Stimulated activated CD4-positive, alpha-beta T cell treated with anti-CD3 and anti-CD28 coated beads, TNF-alpha, amount 100 ng/mL, for 4 hours (primary cell): ENCODE results near the gene PGLYRP4.
"Not testable (repeated sequence)": the region's sequence is repeated elsewhere in the genome, so short reads cannot be mapped to it uniquely, and the experiment has no call there.

Source experiments
- DNase-seq, 3 experiments: peaks; one replicate each; pipeline ENCODE4 v3.0.0-alpha.2; 2020; ENCODE audit warnings: low read depth in 3 of 3

The PGLYRP4 gene

DNA sequence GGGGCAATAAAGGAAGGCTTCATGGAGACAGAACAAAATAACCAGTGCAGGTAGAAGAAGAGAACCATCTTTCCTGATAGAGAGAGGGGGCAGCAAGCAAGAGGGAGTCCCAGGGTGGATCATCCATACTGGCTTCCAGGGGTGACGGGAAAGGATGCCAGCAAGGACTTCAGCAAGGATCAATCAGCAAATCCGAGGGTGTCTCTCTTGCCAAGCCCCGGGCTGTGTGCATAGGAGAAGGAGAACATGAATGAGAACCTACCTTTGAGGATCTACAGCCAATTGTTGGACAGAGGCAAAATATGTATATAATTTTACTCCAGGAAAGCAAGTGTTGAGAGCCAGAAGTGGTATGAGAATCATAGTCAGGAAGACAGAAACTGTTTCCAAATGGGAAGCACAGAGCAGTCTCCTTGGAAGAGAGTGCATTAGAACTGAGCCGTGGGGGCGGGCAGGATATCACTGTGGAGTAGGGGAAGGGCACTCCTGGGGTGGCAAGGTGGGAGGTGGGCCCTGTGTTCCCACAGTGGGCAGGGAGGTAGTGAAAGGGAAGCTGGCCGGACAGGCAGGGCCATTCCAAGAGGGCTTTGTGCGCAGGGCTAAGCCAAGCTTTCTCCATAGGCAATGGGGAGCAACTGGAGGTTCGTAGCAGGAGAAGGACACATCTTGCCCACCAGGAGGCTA is 7.9 kb upstream of the PGLYRP4 start:
- DNase-seq, result no peak

DNA sequence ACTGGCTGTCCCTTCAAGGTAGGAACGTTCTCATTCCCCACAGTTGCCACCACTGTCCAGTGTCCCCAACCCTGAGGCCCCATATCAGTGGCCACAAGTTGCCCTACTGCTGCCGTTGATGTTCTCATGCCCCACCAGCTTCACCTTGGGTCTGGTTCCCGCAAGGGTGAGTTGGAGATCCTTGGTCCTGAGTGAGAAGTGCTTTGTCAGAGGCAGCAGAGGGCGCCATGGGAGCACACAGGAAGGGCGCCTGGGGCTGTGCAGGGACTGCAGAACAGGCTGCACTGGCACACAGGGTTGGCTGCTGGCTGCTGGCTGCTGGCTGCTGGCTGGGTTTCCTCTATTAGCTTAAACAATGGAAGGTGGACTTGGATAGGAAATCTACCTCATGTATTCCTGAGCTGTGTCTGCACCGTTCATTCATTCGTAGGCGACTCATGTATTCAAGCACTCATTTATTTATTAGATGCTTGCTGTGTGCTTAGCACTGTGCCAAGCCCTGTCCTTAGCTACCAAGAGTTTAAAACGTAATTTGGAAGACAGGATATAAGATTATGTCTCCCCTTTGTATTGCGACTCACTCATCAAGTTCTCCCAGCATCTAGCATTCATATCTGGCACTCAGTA is 6.9 kb upstream of the PGLYRP4 start:
- DNase-seq, result peak in 1 of 3 experiments; percentile 9

DNA sequence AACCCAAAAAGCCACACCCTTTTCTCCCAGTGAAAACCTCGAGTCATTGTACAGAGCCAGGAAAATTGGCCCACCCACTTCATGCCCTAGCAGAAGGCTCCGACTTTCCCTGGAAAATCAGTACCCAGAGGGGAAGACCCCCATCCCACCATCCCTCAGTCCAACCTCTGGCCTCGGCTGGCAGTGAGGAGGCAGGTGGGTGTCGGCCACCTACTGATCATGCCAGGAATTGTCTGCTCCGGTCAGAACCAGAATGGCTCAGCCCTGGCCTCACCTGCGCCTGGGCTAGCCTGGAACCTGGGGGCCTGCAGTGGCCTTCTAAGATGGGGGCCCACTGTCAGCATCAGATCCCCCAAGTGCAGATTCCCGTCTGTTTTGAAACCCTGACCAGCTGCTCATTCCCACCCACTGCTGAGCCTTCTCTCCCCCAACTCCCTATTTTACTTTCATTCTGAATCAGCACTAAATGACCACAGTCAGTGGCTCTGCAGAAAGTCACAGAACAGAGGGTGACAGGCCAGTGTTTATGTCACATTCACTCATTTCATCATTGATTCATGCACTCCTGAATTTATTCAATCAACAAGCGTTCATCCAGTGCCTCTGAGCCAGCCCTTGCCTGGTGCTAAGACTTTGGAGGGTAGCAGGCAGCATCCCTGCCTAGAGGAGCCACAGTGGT is 6.0 kb upstream of the PGLYRP4 start:
- DNase-seq, result no peak

DNA sequence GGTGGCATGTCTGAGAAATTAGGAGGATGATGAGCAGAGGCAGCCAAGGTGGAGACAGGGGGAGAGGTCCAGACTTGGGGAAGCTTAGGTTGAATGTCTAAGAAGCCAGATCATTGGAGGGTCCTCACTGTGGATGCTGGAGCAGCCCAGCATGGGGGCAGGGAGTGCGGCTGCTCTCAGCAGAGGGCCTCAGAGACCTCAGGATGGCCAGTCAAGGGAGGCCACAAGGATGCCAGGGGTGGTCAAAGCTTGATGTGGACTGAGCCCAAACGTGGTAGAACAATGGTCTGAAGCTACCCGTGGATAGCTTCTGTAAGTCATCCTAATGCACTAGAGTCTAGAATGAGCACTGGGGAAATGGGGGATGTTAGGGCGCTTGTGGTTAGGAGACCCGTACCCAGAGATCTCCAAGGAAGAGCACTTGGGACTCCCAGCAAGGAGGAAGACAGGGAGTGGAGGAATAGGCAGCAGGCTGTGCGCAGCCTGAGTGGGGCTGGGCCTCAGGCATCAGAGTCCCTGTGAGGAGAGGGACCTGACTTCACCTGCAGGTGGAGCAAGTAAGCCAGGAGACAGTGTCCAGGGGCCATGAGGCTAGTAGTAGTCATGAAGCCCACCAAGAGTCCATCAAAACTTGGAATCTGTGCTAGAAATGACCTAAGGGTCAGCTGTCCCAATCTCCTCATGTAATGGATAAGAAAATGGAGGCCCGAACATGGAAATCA is 4.7 kb upstream of the PGLYRP4 start:
- DNase-seq, result no peak

DNA sequence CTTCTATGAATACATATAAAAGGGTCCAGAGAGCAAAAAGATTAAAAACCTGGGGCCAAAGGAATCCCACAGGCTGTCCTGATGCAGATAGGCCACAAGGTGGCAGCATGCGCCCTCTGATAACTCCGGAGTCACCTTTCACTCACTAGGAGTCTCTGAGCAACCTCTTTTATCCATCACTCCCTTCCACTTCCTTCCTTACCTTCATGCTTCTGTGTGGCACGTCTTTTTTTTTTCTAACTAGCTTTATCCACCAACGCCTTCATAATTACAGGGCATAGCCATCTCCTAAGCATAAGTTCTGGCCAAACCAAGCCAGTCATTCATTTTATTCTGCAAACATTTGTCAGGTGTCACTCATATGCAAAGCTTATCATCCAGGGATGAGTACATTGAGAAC is 3.9 kb upstream of the PGLYRP4 start:
- peak; percentile 19 to 44 (median 30) for DNase-seq

DNA sequence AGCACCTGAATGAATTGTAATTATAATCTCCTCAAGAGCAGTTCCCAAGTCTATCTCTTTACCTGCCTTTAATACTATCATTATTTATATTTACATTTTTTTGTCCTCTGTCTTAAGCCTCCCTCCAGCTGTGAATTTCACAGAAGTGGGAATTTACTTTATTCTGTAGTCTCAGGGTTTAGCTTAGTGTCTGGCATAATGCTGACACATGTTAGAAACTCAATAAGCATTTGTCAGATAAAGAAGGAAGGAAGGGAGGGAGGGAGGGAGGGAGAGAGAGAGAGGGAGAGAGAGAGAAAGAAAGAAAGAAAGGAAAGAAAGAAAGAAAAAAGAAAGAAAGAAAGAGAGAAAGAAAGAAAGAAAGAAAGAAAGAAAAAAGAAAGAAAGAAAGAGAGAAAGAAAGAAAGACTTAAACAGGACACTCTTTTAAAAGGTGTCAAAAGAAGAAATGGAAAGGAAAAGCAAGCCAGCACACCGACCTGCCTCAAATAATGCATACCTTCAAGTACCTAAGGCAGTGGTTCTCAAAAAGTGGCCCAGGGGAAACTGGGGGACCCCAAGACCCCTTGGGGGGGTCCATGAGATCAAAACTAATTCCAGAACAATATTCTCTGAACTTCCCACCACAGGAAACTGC is 1.8 kb upstream of the PGLYRP4 start:
- no peak for DNase-seq

DNA sequence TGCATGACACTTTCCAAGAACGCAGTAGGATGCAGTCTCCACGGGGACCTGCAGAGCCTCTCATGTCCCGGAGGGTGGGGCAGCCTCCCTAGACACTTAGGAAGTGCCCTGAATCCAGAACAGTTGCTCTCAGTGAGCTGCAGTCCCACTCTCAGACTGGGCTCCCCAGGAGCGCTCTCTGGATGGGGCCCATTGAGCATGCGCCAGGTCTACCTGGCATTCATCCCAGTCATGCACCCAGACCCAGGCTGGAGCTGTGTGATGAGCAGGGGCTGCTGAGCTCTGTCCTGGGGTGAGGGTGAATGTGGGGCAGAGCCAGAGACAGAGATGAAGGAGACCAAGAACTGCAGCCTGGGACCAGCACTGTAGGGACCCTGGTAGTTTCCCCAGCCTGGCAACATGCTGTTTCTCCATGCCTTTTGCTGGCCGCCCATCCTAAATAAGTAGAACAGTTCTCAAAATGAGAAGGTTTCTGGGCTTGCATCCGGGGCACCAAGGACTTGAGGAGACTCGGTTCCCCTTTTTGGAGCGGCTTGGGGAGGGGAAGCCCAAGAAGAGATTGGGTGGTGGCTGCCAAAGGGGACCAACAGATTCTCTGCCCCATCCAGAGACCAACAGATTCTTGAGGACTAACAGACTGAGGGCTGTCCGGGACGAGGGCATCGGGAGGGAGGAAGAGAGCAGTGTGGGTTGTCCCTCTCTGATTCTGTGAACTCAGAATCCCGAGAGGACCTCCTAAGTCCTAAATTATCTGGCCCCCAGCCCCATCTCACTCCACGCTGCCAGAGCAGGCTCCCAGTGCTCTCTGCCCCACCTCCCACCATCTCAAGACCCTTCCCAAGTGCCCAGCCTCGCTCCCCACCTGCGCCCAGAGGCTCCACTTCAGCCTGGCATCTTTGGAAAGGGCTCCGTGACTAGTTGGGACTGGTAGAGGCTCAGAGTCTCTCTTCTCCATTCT is 1.0 kb upstream of the PGLYRP4 start:
- no peak for DNase-seq

DNA sequence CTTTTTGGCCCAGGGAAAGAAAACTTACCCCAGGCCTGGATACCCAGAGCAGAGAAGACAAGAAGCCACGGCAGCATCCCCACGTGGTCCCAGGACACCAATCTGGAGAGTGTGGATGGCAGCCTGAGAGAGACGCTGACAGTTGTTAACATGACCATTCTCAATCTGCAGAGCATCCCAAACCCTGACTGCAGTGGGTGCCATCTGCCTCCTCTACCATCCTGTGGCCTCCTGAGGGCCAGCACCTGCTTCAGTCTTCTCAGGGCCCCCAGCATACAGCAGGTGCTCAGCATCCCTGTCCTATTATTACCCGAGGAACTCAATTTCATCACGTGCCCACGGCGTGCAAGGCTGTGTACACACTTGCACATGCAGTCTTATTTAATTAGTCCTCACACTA is 785 bp downstream of the PGLYRP4 start:
- no peak for DNase-seq

DNA sequence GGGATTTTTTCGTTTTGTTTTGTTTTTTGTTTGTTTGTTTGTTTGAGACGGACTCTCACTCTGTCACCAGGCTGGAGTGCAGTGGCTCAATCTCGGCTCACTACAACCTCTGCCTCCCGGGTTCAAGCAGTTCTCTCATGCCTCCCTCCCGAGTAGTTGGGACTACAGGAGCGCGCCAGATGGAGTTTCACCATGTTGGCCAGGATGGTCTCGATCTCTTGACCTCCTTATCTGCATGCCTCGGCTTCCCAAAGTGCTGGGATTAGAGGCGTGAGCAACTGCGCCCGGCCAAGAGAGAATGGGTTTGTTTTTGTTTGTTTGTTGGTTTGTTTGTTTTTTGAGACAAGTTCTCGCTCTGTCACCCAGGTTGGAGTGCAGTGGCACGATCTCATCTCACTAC is 1.6 kb downstream of the PGLYRP4 start:
- DNase-seq, result not testable (repeated sequence)

DNA sequence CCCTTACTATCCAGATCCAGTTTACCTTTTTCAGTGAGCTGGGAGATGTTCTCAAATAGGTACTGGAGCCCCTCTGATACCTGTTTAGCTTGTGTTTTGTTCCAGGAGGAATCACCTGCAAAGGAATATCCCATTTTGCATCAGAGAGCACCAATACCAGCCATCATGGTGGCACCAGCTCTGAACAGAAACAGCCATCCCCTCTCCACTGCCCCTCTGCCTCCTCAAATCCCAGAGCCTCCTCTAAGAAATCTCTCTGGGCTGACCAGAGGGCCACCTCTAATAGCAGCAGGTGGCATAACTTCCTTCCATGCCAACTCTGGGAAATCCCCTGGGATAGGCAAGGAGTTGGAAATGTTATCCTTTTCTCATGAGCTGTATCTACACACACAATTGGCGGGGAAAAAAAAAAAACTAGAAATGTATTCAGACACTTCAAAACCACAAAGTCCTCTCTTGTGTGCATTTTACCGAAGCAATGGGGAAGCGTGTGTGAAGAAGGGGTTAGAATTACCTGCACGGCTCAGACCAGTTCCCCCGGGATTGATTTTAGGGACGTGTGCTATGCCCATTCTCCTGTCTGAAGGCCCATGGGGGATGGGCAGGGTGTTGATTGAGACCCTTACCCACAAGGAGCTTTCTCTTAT is 2.4 kb downstream of the PGLYRP4 start:
- DNase-seq, result no peak

DNA sequence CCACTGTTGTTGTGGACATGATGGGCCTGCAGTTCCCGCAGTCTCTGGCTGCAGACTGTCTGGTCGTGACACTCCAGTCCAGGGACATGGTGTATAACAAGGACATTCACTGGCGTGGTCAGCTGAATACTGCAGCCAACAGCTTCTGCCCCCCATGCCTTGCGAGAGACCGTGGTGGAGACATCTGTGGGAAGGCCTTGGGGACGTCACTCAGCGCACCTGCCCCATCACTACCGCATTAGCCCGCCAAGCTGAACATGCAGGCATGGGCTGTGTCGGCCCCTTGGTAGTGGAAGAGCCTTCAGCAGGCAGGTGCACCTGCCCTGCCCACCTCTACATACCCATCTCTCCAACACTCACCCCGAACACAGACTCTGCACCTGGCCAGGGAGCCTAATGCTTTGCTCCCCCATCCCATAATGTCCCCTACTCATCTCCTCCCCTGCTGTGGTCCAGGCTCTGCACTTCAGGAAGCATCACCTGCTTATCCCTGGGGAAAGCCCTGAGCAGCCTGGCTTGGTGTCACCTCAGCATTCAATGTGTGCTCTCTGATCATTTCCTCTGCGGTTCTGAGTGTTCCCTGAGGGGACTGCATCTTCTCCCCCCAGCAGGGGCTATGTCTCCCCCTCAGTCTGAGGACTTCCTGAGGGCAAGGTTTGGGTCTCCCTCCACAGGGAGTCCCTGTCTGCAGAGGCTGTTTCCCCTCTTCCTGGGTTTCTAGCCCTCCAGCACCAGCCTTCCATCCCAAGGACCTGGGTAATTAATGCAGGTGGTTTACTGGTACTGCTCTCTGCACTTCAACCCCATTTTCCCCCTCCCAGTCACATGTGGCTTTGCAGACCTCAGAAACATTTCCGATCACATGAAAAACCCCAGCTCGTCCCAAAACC is 3.2 kb downstream of the PGLYRP4 start:
- no peak for DNase-seq

DNA sequence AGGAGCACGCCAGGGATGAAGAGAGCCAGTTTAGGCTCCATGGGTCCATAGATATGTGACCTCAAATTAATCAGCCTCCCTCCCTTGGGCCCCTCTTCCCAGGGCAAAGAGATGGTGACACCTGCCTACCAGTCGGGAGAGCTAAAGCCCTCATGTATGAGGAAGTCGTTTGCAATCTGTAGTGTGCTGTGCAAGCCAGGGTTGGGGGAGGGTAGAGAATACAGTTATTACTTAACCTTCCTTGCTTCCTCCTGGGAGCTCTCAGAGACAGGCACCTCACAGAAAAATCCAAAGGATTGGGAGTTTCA is 4.0 kb downstream of the PGLYRP4 start:
- DNase-seq, result no peak

DNA sequence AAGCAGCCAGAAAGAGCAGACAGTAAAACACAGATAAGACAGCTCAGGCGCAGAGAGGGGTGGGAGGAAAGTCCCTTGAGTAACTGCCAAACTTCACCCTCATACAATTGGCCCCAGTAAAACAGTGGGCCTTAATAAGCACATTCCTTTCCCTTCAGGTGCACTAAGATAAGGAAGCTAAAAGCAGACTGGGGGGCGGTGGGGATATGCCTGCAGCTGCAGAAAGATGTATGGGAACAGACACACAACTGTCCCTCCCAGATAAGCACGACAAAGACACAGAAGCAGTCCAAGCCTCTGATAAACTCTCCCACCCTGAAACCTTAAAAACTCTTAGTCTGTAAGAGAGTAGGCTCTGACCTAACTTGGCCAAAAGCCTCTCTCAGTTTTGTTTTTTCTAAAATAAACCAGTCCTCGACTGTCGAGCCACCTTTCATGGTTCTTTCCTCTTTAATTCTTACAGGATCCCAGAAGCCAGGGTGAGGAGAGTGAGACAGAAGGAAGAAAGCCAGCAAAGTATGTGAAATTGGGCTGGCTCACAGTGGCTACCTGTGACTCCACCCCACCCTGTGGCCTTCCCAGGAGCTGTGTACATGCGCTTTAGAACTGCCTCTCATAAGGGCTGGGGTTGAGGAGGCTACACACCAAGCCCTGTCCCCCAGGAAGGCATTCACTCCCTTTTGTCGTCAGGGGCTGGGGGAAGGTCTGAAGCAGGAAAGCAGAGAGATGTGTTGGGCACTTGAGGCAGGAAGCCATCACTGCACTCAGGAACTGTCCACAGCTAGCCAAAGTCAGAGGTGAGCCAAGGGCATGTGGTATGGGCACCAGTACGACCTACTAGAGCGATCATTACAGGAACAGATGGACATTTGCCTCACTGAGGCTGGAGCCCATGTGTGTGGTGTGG is 4.6 kb downstream of the PGLYRP4 start:
- no peak for DNase-seq

DNA sequence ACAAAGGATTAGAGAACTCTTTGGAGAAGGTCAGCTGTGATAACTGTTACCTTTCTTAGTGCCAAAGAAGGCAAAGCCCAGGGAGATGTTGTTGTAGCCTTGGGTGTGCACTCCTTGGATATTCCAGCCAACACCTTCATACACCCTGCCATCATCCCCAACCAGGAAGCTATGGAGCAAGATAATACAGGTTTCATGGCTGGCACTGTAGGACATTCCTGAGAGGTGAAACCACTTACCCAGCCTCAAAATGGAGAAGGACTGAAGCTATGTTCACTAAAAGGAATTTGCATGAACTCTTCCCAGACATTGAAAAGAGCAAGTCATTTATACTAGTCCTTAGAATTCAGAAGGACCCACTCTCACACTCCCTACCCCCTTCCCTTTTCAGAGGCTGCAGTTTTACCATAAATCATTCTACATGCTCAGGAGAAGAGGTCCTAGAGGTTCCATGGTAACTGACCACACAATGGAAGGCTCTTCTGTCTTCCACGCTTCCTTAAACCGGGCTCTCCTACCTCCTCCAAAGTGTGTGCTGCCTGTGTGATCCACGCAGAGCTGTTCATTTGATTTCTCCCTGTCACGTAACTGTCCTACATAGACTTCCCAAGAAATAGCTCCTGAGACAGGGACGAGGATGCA is 5.5 kb downstream of the PGLYRP4 start:
- no peak for DNase-seq

DNA sequence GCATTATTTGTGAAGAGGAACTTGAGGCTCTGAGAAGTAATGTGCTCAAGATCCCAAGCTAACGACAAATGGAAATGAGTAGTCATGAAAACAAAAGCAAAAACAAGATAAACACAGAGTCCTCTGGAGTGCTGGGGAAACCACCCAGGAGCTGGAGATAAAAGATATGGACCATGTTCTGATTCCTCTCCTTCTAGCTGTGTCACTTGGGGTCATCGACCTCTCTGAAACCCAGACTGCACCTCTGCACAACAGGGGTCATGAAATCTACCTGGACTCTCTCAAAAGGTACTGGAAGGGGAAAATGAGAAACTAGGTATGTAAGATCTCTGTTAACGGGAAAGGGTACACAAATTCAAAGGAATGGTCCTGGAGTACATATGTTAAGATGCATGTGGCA is 6.5 kb downstream of the PGLYRP4 start:
- DNase-seq, result no peak

DNA sequence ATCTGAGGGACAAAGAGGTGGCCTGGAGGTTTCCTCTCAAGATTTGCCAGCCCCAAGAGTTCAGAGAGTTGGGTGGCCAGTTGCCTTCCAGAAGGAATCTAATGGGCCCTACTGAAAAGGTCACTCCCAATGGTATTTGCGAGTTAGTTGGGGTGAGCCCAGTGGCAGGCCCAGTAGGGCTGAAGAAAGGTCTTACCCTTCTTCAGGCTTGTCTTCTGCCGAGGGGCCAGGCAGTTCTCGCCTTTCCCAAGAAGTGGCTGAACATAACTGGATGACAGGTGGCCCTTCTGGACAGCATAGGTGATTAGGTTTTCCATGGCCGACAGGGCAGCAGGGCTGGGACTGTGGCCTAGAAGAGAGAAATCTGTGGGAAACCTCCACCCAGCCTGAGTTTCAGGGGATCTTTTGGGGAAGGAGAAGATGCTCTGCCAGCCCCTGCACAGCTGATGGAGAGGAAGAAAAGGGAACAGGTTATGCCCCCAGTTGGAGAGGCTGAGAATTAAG is 7.2 kb downstream of the PGLYRP4 start:
- DNase-seq, result no peak

DNA sequence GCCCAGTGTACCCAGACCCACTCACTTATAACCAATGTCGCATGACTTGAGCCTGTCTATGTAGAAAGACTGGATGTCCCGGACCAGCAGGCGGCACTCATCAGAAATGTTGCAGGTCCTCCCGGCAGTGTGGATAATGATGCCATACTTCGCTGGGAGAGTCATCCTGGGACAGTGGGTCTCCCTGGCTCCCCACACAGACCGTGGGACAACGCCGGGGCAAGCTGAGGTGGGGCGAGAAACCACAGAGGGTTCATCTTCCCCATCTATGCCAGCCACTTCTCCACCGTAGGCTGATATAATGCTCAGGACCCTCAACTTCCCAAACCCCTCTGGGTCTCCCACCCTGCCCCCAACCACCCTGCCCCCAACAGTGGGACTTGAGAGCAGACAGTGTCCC is 8.3 kb downstream of the PGLYRP4 start:
- DNase-seq, result no peak

DNA sequence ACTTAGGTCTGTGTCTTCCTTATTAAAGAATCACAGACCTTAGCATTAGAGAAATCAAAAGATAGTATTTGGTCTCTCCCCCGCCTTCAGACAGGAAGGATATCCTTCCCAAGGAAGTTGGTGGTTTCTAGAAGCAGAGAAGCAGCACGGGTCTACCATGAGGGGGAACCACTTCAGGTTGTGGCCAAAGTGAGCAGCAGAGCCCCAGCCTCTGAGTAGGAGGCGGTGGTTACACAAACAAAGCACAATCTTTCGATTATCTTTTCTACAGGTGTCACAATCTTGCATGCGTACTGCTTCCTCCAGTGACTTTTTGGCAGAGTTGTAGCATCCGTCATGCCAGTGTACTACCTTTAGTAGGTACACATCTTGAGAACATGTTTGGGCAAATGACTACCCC is 8.8 kb downstream of the PGLYRP4 start:
- DNase-seq, result no peak
